Endothelial cell (in vitro differentiated cells): ENCODE data around the gene SLC45A1. TPM values are rescaled to one million over a fixed set of nuclear protein-coding genes. Genes with fewer than 3 reads are reported as not detected.

Experiments used
- DNase-seq: peaks from one replicate; pipeline ENCODE4 v3.0.0; 2021; ENCODE audit warnings: low spot score
- H3K27ac Mint-ChIP-seq: one replicate; pipeline ENCODE4 v1.8.0; 2021; ENCODE audit warnings: mixed read lengths, inconsistent platforms; ENCODE audit not compliant: unreplicated experiment
- H3K27me3 Mint-ChIP-seq: one replicate; pipeline ENCODE4 v1.8.0; 2021; ENCODE audit warnings: mild to moderate bottlenecking, moderate library complexity, mixed read lengths, inconsistent platforms; ENCODE audit not compliant: unreplicated experiment
- H3K36me3 Mint-ChIP-seq: one replicate; pipeline ENCODE4 v1.8.0; 2021; ENCODE audit warnings: mild to moderate bottlenecking, low read depth, mixed read lengths, inconsistent platforms; ENCODE audit not compliant: unreplicated experiment
- H3K4me1 Mint-ChIP-seq: one replicate; pipeline ENCODE4 v1.8.0; 2021; ENCODE audit warnings: mild to moderate bottlenecking, mixed read lengths, inconsistent platforms; ENCODE audit not compliant: unreplicated experiment
- H3K4me3 Mint-ChIP-seq: one replicate; pipeline ENCODE4 v1.8.0; 2021; ENCODE audit warnings: mild to moderate bottlenecking, mixed read lengths, inconsistent platforms; ENCODE audit not compliant: unreplicated experiment
- H3K9me3 Mint-ChIP-seq: one replicate; pipeline ENCODE4 v1.8.0; 2021; ENCODE audit warnings: mixed read lengths, inconsistent platforms; ENCODE audit not compliant: unreplicated experiment
- CTCF ChIP-seq: fragments of 200-600 bp; sonication (generic); IDR thresholded peaks from one replicate; pipeline ENCODE4 v1.5.0; 2021; ENCODE audit warnings: antibody characterized with exemption; ENCODE audit not compliant: unreplicated experiment
- total RNA-seq: library from RNA; stranded (reverse); fragmentation: NEBNext Ultra II Directional; extraction: Animal tissue kit (Norgen Biotek cat#: 25700); gene quantifications from one replicate; pipeline ENCODE4 v1.2.1, GENCODE V29; 2021; ENCODE audit not compliant: unreplicated experiment

SLC45A1 gene
- total RNA-seq, 1 donor from 2014 or later: 0.62 TPM

- TF ChIP-seq CTCF: no peak
- DNase-seq: no peak
- Mint-ChIP-seq H3K27me3 (peaks cover 2% of the 10 kb centered on the region), H3K27ac (no peak overlapping the region), H3K4me1 (peaks cover 3% of the 10 kb centered on the region), H3K9me3 (no peaks in the 10 kb centered on the region), H3K4me3 (no peak overlapping the region), H3K36me3 (no peaks in the 10 kb centered on the region)
These were observed 31.9 kb upstream of the SLC45A1 start for GRCh38 chr1:8285965-8286364.

- H3K36me3 Mint-ChIP-seq: no peaks in the 10 kb centered on the region
- H3K4me3 Mint-ChIP-seq: no peak overlapping the region
- no peaks in the 10 kb centered on the region for H3K27me3 Mint-ChIP-seq
- H3K27ac Mint-ChIP-seq: no peak overlapping the region
- no peak for DNase-seq
- no peaks in the 10 kb centered on the region for H3K9me3 Mint-ChIP-seq
- TF ChIP-seq CTCF: no peak
- no peaks in the 10 kb centered on the region for H3K4me1 Mint-ChIP-seq
These were observed 24.8 kb upstream of the SLC45A1 start for GRCh38 chr1:8293118-8293517.

GRCh38 chr1:8293641-8294169 lies 24.2 kb upstream of the SLC45A1 start:
- no peak overlapping the region for H3K27ac Mint-ChIP-seq
- no peak for DNase-seq
- no peaks in the 10 kb centered on the region for H3K9me3 Mint-ChIP-seq
- TF ChIP-seq CTCF: no peak
- H3K4me3 Mint-ChIP-seq: no peak overlapping the region
- H3K36me3 Mint-ChIP-seq: no peaks in the 10 kb centered on the region
- H3K4me1 Mint-ChIP-seq: no peaks in the 10 kb centered on the region
- H3K27me3 Mint-ChIP-seq: no peaks in the 10 kb centered on the region

- H3K4me3 Mint-ChIP-seq: no peak overlapping the region
- TF ChIP-seq CTCF: no peak
- no peak for DNase-seq
- no peaks in the 10 kb centered on the region for H3K27me3 Mint-ChIP-seq
- no peaks in the 10 kb centered on the region for H3K4me1 Mint-ChIP-seq
- H3K27ac Mint-ChIP-seq: no peak overlapping the region
- H3K36me3 Mint-ChIP-seq: no peaks in the 10 kb centered on the region
- no peaks in the 10 kb centered on the region for H3K9me3 Mint-ChIP-seq
These were observed 23.7 kb upstream of the SLC45A1 start for GRCh38 chr1:8294170-8294697.

GRCh38 chr1:8297245-8297644 lies 20.7 kb upstream of the SLC45A1 start:
- Mint-ChIP-seq H3K27me3 (no peaks in the 10 kb centered on the region), H3K9me3 (no peaks in the 10 kb centered on the region), H3K36me3 (no peaks in the 10 kb centered on the region), H3K27ac (no peak overlapping the region), H3K4me1 (no peaks in the 10 kb centered on the region), H3K4me3 (no peak overlapping the region)
- no peak for TF ChIP-seq CTCF
- no peak for DNase-seq
